Omental fat pad (tissue), 4 donors: ENCODE data around the gene SAP30BP. TPM values are rescaled to one million over a fixed set of nuclear protein-coding genes. Genes with fewer than 3 reads are reported as not detected.

Experiments
- ATAC-seq: fragments of 150-250 bp; one replicate; pipeline ENCODE4 v1.9.1; 2016; ENCODE audit warnings: mild to moderate bottlenecking, moderate library complexity; ENCODE audit not compliant: low FRiP score
- DNase-seq: peaks from one replicate; pipeline ENCODE4 v3.0.0-alpha.2; 2019; ENCODE audit warnings: low spot score
- CTCF ChIP-seq, 3 donors: fragments of 450-650 bp; IDR thresholded peaks; one replicate each; pipeline ENCODE4 v1.5.1; 2016 to 2017; ENCODE audit warnings: antibody characterized with exemption in 3 of 3, mild to moderate bottlenecking in 3 of 3, moderate library complexity in 2 of 3
- total RNA-seq, 4 donors: library from RNA; depleted of rRNA; stranded (reverse); fragments of >200 nt; gene quantifications; one replicate each; pipeline ENCODE4 v1.1.0, GENCODE V29; 2016

Gene SAP30BP
- total RNA-seq, 4 donors from 2014 or later, result 52.9 to 105 (median 68.8) TPM

DNA sequence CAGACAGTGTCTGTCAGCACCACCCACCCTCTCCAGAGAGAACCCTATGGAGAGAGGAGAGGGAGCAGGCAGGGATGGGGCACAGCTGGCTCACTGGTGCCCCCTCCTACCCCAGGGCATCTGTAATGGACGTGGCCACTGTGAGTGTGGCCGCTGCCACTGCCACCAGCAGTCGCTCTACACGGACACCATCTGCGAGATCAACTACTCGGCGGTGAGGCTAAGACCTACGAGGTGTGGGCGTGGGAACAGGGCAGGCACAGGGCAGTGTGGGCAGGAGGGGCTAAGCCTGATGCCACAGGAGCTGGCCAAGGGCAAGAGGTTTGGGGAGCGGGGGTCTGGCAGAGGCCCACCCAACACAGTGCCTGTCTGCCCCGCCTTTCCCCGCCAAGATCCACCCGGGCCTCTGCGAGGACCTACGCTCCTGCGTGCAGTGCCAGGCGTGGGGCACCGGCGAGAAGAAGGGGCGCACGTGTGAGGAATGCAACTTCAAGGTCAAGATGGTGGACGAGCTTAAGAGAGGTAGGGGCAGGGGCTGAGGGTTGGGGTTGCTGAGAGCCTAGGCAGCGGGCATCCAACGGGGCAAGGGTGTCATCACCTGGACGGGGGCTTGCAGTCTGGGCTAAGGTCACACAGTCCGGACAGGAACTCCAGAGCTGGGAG, 69.2 kb downstream of the SAP30BP start:
- DNase-seq (no peak), ATAC-seq (no peak)
- TF ChIP-seq CTCF (IDR thresholded peaks at IDR 0.05), result no peak

DNA sequence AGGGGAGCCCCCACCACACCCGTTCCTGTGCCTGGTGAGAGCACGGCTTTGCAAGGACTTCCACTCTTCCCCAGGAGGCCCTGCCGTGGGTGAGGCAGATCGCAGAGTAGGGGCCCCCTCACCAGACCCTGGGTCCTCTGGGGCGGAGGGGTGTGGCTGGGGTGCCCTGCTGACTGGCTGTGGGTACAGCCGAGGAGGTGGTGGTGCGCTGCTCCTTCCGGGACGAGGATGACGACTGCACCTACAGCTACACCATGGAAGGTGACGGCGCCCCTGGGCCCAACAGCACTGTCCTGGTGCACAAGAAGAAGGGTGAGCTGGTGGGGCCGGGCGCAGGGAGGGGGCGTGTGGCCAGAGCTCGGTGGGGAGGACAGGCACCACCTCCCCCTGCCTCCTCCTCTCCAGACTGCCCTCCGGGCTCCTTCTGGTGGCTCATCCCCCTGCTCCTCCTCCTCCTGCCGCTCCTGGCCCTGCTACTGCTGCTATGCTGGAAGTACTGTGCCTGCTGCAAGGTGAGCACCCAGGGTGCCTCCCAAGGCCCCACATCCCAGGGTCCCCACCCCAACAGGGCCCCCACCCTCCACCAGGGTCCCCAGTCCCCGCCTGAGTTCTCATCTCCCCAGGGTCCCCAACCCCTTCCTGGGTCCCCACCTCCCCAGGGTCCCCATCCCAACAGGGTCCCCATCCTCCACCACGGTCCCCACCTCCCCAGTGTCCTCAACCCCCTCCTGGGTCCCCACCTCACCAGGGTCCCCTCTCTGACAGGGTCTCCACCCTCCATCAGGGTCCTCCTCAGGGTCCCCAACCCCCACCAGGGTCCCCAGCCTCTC, 70.2 kb downstream of the SAP30BP start:
- ATAC-seq, result no peak
- no peak for TF ChIP-seq CTCF (IDR thresholded peaks at IDR 0.05)
- no peak for DNase-seq

DNA sequence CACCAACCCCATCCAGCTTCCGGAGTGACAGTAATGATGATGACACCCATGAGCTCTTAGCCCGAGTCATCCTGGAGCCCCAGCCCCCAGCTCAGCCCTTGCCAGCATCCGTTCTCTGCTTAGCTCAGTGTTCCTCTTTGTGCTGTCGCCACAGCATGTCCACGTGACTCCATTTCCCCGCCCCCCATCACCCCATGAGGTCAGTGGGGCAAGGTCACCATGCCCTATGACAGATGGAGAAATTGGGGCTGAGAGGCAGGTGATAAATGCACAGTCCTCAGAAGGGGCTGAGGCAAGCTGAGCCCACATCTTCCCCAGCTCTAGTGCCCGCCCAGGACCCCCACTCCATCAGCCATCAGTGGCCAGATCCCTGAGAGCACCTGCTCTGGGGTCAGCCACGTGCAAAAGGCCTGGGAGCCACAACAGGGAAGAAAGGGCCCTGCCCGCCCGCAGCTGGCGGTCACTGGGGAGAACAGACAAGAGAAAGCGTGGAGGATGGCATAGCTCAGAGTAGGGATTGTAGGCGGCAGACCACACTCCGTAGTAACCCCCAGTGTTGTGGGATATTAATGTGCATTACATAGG, 71.2 kb downstream of the SAP30BP start:
- ATAC-seq (no peak), DNase-seq (no peak)
- no peak for TF ChIP-seq CTCF (IDR thresholded peaks at IDR 0.05)

- DNase-seq (no peak), ATAC-seq (no peak)
- TF ChIP-seq CTCF (IDR thresholded peaks at IDR 0.05), result no peak
Measured at GRCh38 chr17:75739174-75739573, 72.0 kb downstream of the SAP30BP start.

DNA sequence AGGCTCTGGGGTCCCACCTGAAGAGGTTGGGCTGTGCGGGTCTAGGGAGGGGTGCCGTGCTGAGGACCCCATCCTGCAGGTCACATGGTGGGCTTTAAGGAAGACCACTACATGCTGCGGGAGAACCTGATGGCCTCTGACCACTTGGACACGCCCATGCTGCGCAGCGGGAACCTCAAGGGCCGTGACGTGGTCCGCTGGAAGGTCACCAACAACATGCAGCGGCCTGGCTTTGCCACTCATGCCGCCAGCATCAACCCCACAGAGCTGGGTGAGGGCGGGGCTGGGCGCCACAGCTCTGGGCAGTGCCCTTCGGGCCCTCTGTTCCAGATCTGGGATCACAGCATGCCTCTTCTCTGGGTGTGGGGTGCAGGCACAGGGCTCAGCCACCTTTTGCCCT, 72.7 kb downstream of the SAP30BP start:
- no peak for DNase-seq
- no peak for TF ChIP-seq CTCF (IDR thresholded peaks at IDR 0.05)
- no peak for ATAC-seq

- DNase-seq (no peak), ATAC-seq (no peak)
Measured at GRCh38 chr17:75740215-75740614, 73.1 kb downstream of the SAP30BP start.

More at GRCh38 chr17:75740215-75740614, 73.1 kb downstream of the SAP30BP start:
- no peak for TF ChIP-seq CTCF (IDR thresholded peaks at IDR 0.05)
